ENCODE measurements around the gene PIK3R1.

DNA sequence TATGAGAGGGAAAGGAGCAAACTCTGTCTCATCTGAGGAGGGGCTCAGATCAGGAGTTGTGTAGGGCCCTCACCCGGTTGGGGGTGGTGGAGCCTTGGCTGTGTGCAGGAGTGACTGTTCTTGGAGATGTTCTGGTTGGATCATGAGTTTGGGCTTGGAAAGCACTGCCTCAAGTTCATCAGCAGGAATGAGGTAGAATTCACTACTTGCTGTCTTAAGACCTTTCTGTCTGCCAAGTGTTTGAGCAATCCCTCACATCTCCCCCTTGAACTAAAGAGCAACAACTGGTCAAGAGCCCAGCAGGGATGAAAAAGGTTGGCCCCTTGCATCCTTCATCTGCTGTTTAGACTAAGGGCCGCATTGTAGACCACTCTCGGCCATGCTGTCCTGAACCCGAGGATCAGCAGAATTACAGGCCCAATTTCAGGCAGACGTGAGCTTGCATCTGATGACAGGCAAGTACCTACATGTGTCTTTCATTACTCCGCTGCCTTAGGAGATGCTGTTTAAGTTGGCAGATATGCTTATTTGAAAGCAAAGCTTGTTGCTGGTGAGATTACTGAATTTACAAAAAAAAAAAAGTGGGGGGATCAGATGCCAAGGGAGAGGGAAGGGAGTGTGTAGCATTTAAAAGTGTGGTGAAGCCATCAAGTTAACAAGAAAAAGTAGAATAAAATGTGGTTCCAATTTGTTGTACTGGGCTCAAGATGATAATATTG lies 36.4 kb downstream of the PIK3R1 start:
- TF ChIP-seq CTCF (IDR thresholded peaks at IDR 0.05) (no peak), POLR2A (IDR thresholded peaks at IDR 0.05) (peak in 1 of 2 donors; percentile 19)
